ENCODE measurements around the gene PTPRM. TPM values are rescaled to one million over a fixed set of nuclear protein-coding genes. Genes with fewer than 3 reads are reported as not detected.

Gene PTPRM
- total RNA-seq, 1 experiment from 2014 or later = not detected

- Histone ChIP-seq H3K27me3 (replicated peaks; ENCODE audit: insufficient read depth, low read depth, low read length, poor library complexity) (no peaks in the 10 kb centered on the region), H3K4me1 (ENCODE audit: insufficient read depth, low read length, poor library complexity, severe bottlenecking) (no peaks in the 10 kb centered on the region), H3K4me3 (ENCODE audit: low read depth, low read length, poor library complexity, severe bottlenecking) (no peak overlapping the region), H3K9me3 (ENCODE audit: low read depth, low read length, poor library complexity, severe bottlenecking) (peaks cover 15% of the 10 kb centered on the region), H3K36me3 (ENCODE audit: insufficient read depth, low read length, poor library complexity, severe bottlenecking) (no peaks in the 10 kb centered on the region), H3K27ac (ENCODE audit: low read depth, low read length, poor library complexity, severe bottlenecking) (no peak overlapping the region)
- no peak for DNase-seq (ENCODE audit: low spot score)
- intact Hi-C loops (cut with micrococcal nuclease; ENCODE audit: unreplicated experiment) = no loop called here
- no peak for TF ChIP-seq EZH2 (IDR thresholded peaks at IDR 0.05; ENCODE audit: borderline replicate concordance, low read depth, low read length, poor library complexity, severe bottlenecking)
- TF ChIP-seq CTCF (conservative IDR thresholded peaks at IDR 0.05; ENCODE audit: low read depth, low read length) = no peak
- ChIA-PET CTCF (no interaction called here), POLR2A (ENCODE audit: low non-redundant PET) (no interaction called here)
- BruUV-seq (replicated peaks) = no TSS peak
Observed at GRCh38 chr18:7548721-7549120, 18.4 kb upstream of the PTPRM start.

- no peak for DNase-seq (ENCODE audit: low spot score)
- Histone ChIP-seq H3K36me3 (ENCODE audit: insufficient read depth, low read length, poor library complexity, severe bottlenecking) (no peaks in the 10 kb centered on the region), H3K4me1 (ENCODE audit: insufficient read depth, low read length, poor library complexity, severe bottlenecking) (no peaks in the 10 kb centered on the region), H3K27ac (ENCODE audit: low read depth, low read length, poor library complexity, severe bottlenecking) (no peak overlapping the region), H3K9me3 (ENCODE audit: low read depth, low read length, poor library complexity, severe bottlenecking) (peaks cover 11% of the 10 kb centered on the region), H3K27me3 (replicated peaks; ENCODE audit: insufficient read depth, low read depth, low read length, poor library complexity) (no peaks in the 10 kb centered on the region), H3K4me3 (ENCODE audit: low read depth, low read length, poor library complexity, severe bottlenecking) (no peak overlapping the region)
- intact Hi-C loops (cut with micrococcal nuclease; ENCODE audit: unreplicated experiment) = no loop called here
- TF ChIP-seq EZH2 (IDR thresholded peaks at IDR 0.05; ENCODE audit: borderline replicate concordance, low read depth, low read length, poor library complexity, severe bottlenecking) (no peak), CTCF (conservative IDR thresholded peaks at IDR 0.05; ENCODE audit: low read depth, low read length) (no peak)
- CTCF ChIA-PET = no interaction called here
- POLR2A ChIA-PET (ENCODE audit: low non-redundant PET) = no interaction called here
- no TSS peak for BruUV-seq (replicated peaks)
Observed at GRCh38 chr18:7557973-7558372, 9.1 kb upstream of the PTPRM start.

- no peaks in the 10 kb centered on the region for H3K4me1 ChIP-seq (ENCODE audit: insufficient read depth, low read length, poor library complexity, severe bottlenecking)
- no peaks in the 10 kb centered on the region for H3K27me3 ChIP-seq (replicated peaks; ENCODE audit: insufficient read depth, low read depth, low read length, poor library complexity)
- no peaks in the 10 kb centered on the region for H3K36me3 ChIP-seq (ENCODE audit: insufficient read depth, low read length, poor library complexity, severe bottlenecking)
- H3K27ac ChIP-seq (ENCODE audit: low read depth, low read length, poor library complexity, severe bottlenecking) = no peak overlapping the region
- H3K4me3 ChIP-seq (ENCODE audit: low read depth, low read length, poor library complexity, severe bottlenecking) = no peak overlapping the region
- ChIA-PET CTCF (no interaction called here), POLR2A (ENCODE audit: low non-redundant PET) (no interaction called here)
- intact Hi-C loops (cut with micrococcal nuclease; ENCODE audit: unreplicated experiment) = no loop called here
- peaks cover 11% of the 10 kb centered on the region for H3K9me3 ChIP-seq (ENCODE audit: low read depth, low read length, poor library complexity, severe bottlenecking)
- TF ChIP-seq EZH2 (IDR thresholded peaks at IDR 0.05; ENCODE audit: borderline replicate concordance, low read depth, low read length, poor library complexity, severe bottlenecking) (no peak), CTCF (conservative IDR thresholded peaks at IDR 0.05; ENCODE audit: low read depth, low read length) (no peak)
- BruUV-seq (replicated peaks) = no TSS peak
- DNase-seq (ENCODE audit: low spot score) = no peak
Observed at GRCh38 chr18:7558769-7559168, 8.3 kb upstream of the PTPRM start.
